ACHN (cell line): ENCODE measurements around the gene PLCG2.
"Not testable (repeated sequence)": the region's sequence is repeated elsewhere in the genome, so short reads cannot be mapped to it uniquely, and the experiment has no call there.

Experiments
- DNase-seq: peaks from one replicate; pipeline ENCODE4 v3.0.0-alpha.2; 2015
- in situ Hi-C: cut with HindIII; loops from 2 replicates; pipeline ENCODE4 v1.10.0; 2017; ENCODE audit warnings: low sequenced_read_pairs, low pct_ligation_motif_present, low pct_unique_long_range_greater_than_20kb

PLCG2 gene

GRCh38 chr16:81994485-81994884 lies 215.4 kb downstream of the PLCG2 start:
- in situ Hi-C loops, result no loop called here
- DNase-seq, result peak; percentile 9

GRCh38 chr16:81995651-81996050 lies 216.6 kb downstream of the PLCG2 start:
- DNase-seq, result no peak
- in situ Hi-C loops, result no loop called here

- in situ Hi-C loops, result no loop called here
- DNase-seq, result peak; percentile 85
Observed at GRCh38 chr16:81996664-81997509, 217.8 kb downstream of the PLCG2 start.

- DNase-seq, result peak; percentile 87
- in situ Hi-C loops, result no loop called here
Observed at GRCh38 chr16:81997738-81998137, 218.6 kb downstream of the PLCG2 start.

- DNase-seq, result no peak
- in situ Hi-C loops, result no loop called here
Observed at GRCh38 chr16:82002831-82003230, 223.7 kb downstream of the PLCG2 start.

GRCh38 chr16:82004601-82005000 lies 225.5 kb downstream of the PLCG2 start:
- in situ Hi-C loops, result no loop called here
- DNase-seq, result no peak

- in situ Hi-C loops, result no loop called here
- DNase-seq, result no peak
Observed at GRCh38 chr16:82005027-82005830, 226.1 kb downstream of the PLCG2 start.

GRCh38 chr16:82006036-82006435 lies 226.9 kb downstream of the PLCG2 start:
- DNase-seq, result no peak
- in situ Hi-C loops, result no loop called here

- in situ Hi-C loops, result no loop called here
- no peak for DNase-seq
Observed at GRCh38 chr16:82007189-82007588, 228.1 kb downstream of the PLCG2 start.

- DNase-seq, result no peak
- in situ Hi-C loops, result no loop called here
Observed at GRCh38 chr16:82008957-82009592, 230.0 kb downstream of the PLCG2 start.

GRCh38 chr16:82009789-82010188 lies 230.7 kb downstream of the PLCG2 start:
- DNase-seq, in situ Hi-C loops: not testable (repeated sequence)

- in situ Hi-C loops, result no loop called here
- no peak for DNase-seq
Observed at GRCh38 chr16:82010649-82011048, 231.6 kb downstream of the PLCG2 start.

GRCh38 chr16:82011199-82011641 lies 232.1 kb downstream of the PLCG2 start, which contains the start of gene SDR42E1:
Gene SDR42E1, minus strand, starts transcription at chr16:82011470. Its CDS starts 10,612 bp downstream, at chr16:82000858.
- in situ Hi-C loops, result no loop called here
- DNase-seq, result no peak
